Iris pigment epithelial cell (primary cell): ENCODE measurements around the gene CENPH.
"Not testable (repeated sequence)": the region's sequence is repeated elsewhere in the genome, so short reads cannot be mapped to it uniquely, and the experiment has no call there.

Experiments
- DNase-seq: peaks from one replicate; pipeline ENCODE4 v3.0.0-alpha.2; 2011; ENCODE audit warnings: low read depth

The CENPH gene, protein sequence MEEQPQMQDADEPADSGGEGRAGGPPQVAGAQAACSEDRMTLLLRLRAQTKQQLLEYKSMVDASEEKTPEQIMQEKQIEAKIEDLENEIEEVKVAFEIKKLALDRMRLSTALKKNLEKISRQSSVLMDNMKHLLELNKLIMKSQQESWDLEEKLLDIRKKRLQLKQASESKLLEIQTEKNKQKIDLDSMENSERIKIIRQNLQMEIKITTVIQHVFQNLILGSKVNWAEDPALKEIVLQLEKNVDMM

DNA sequence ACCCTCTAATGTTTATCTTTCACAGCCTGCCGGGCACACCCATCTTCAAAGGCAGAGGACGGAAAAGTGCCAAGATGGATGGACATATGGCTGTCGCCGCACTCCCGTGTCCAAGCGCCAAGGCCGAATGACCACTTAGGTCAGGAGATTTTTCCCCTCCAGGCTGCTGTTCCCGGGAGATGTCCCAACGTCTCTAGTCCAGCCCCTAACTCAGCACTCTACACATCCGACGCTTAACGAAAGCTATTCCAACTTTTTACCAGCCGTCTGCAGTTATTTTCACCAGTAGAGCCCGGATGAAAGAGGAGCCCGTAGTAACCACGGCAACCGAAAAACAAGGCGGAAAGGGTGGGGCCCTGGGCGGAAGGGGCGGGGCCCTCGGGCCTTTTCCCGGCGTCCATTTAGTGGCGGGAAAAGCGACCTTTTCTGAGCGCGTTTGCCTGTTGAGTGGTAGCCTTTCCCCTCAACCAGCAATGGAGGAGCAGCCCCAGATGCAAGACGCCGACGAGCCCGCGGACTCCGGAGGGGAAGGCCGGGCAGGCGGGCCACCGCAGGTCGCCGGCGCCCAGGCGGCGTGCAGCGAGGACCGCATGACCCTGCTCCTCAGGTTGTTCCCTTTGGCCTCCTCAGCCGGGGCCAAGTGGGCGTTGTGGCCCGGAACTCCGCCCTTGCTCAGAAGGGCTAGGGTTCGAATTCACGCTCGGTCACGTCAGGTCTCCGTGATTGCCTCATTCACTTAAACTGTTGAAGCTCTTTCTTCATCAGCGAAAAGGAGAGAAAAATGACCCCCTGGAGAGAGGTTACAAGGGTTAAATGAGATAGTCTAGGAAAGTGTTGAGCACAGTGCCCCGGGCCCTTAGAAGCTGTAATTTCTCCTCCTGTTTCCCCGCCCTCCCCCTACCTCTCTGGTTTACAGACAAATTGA is at the start of gene CENPH:
CENPH (plus strand) TSS at position 422 of the 925 bp plus-strand sequence; CDS start at position 474, 52 bp downstream.
- DNase-seq, result peak; percentile 89

DNA sequence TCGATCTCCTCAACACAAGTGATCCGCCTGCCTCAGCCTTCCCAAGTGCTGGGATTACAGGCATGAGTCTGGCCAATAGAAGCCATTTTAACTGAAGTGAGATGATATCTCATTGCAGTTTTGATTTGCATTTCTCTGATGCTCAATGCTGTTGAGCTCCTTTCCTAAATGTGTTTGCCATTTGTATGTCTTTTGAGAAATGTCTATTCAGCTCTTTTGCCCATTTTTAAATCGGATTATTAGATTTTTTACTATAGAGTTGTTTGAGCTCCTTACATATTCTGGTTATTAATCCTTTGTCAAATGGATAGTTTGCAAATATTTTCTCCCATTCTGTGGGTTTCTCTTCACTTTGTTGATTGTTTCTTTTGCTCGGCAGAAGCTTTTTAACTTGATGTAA is 49.1 kb upstream of the CENPH start:
- not testable (repeated sequence) for DNase-seq

- no peak for DNase-seq
These were observed 48.6 kb upstream of the CENPH start for GRCh38 chr5:69140827-69141226.

- not testable (repeated sequence) for DNase-seq
These were observed 40.8 kb upstream of the CENPH start for GRCh38 chr5:69148576-69148975.

DNA sequence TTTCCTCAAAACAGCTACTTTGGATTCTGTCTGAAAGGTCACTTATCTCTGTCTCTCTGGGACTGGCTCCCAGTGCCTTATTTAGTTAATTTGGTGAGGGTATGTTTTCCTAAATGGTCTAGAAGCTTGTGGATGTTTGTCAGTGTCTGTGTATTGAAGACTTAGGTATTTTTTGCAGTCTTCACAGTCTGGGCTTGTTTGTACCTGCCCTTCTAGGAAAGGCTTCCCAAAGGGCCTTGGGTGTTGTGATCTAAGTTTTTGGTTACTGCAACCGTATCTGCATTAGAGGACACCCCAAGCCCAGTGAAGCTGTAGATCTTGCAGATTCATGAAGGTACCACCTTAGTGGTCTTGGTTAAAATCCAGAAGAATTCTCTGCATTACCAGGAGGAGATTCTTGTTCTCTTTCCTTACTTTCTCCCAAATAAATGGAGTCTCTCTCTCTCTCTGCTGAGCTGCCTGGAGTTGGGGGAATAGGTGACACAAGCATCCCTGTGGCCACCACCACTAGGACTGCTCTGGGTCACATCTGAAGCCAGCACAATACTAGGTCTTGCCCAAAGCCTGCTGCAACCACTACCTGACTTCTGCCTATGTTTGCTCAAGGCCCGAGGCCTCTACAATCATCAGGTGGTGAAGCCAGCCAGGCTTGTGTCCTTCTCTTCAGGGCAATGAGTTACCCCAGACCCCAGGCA is 40.3 kb upstream of the CENPH start:
- no peak for DNase-seq

GRCh38 chr5:69149676-69150010 is 39.7 kb upstream of the CENPH start:
- DNase-seq, result no peak

DNA sequence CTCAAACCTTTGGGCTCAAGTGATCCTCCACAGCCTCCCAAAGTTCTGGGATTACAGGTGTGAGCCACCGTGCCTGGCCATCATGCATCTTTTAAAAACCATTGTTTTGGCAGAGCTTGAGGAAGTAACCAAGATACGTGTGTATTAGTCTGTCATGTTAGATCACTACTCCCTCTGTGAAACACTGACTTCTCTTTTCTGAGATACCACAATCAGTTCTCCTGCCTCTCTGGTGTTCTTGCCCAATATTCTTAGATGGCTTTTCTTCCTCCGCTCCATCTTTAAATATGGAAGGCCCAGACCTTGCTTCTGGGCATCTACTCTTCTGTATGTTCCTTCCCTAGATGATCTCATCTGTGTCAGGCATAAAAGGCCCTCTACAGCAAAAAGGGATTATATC is 36.7 kb upstream of the CENPH start:
- DNase-seq, result no peak

- no peak for DNase-seq
These were observed 32.9 kb upstream of the CENPH start for GRCh38 chr5:69156456-69156855.

GRCh38 chr5:69158039-69158438 is 31.3 kb upstream of the CENPH start:
- no peak for DNase-seq

GRCh38 chr5:69160651-69161050 is 28.7 kb upstream of the CENPH start:
- no peak for DNase-seq

DNA sequence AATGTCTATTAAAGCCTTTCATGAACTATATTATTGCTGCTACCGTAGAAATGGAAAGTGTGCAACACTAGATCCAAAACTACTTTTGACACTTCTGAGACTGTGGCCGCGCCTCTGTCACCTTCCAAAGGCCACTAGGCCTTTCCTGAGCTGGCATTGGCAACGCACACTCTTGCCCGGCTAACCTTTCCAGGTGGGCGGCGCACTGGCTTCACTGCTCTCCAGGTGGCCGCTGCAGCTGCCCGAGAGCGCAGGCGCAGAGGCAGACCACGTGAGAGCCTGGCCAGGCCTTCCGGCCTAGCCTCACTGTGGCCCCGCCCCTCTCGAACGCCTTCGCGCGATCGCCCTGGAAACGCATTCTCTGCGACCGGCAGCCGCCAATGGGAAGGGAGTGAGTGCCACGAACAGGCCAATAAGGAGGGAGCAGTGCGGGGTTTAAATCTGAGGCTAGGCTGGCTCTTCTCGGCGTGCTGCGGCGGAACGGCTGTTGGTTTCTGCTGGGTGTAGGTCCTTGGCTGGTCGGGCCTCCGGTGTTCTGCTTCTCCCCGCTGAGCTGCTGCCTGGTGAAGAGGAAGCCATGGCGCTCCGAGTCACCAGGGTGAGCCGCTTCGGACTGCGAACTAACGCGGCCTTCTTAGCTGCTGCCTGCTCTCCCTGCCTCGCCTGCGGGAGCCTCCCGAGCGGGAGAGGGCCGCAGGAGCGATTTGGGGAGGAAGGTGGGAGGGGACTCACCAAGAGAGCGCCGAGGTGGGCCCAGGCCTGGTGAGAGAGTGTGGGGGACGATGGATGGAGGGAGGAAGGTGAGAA is 22.5 kb upstream of the CENPH start, which contains the start of gene CCNB1:
CCNB1 (plus strand) TSS at position 465 of the 807 bp plus-strand sequence; CDS start at position 578, 113 bp downstream.
- peak; percentile 98 for DNase-seq

GRCh38 chr5:69167493-69167855 is 21.9 kb upstream of the CENPH start:
- peak; percentile 24 for DNase-seq

GRCh38 chr5:69167929-69168328 is 21.5 kb upstream of the CENPH start:
- DNase-seq, result no peak

GRCh38 chr5:69170495-69170894 is 18.9 kb upstream of the CENPH start:
- no peak for DNase-seq

DNA sequence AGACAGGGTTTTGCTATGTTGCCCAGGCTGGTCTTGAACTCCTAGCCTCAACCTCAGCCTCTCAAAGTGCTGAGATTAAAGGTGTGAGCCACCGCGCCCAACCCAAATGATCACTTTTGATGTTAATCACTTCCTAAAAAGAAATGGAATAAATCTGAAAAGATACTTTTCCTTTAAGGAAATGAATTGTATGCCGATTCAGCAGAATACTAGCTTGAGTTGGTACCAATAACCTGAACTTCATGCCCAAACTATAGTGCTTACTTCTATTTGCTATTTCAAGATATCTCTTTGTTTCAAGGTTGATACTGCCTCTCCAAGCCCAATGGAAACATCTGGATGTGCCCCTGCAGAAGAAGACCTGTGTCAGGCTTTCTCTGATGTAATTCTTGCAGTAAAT is 18.4 kb upstream of the CENPH start:
- no peak for DNase-seq

DNA sequence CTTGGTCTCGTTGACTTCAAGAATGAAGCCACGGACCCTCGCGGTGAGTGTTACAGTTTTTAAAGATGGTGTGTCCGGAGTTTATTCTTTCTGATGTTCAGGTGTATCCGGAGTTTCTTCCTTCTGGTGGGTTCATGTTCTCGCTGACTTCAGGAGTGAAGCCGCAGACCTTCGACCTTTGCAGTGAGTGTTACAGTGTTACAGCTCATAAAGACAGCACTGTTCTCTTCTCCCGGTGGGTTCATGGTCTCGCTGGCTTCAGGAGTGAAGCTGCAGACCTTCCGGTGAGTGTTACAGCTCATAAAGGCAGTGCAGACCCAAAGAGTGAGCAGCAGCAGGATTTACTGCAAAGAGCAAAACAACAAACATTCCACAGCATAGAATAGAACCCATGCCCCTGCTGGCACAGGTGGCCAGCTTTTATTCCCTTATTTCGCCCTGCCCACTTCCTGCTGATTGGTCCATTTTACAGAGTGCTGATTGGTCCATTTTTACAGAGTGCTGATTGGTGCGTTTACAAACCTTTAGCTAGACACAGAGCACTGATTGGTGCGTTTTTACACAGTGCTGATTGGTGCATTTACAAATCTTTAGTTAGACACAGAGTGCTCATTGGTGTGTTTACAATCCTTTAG is 7.6 kb upstream of the CENPH start:
- not testable (repeated sequence) for DNase-seq

GRCh38 chr5:69184621-69185020 is 4.8 kb upstream of the CENPH start:
- no peak for DNase-seq

DNA sequence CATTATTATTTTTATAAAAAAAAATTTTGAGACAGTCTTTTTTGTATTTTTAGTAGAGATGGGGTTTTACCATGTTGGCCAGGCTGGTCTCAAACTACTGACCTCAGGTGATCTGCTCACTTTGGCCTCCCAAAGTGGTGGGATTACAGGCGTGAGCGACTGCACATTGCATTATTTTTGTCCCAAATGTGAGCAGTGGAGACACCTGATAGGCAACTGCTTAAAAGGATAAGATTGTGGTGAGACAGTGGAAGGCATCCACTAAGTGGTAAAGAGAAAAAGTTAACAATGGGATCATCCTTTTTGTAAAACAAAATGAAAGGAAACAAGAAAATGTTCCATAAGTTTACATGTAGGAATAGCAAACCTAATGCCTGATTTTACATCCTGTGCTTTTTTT is 2.0 kb upstream of the CENPH start:
- DNase-seq, result no peak

DNA sequence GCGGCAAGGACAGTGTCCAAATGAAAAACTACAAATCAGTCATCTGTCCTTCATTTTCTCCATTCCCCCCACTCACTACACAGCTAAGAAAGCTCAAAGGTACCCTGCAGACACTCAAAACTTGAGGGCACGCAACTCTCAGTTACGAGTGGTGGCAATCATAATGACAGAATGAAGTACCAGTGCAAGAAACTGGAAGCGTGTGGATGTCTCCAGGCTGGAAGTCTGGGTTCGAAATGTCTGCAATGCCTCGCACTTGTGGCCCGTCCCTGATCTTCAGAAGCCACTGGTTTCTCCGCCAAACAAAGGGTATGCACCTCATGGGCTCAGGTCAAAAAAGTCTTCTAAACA is 597 bp upstream of the CENPH start:
- DNase-seq, result no peak

DNA sequence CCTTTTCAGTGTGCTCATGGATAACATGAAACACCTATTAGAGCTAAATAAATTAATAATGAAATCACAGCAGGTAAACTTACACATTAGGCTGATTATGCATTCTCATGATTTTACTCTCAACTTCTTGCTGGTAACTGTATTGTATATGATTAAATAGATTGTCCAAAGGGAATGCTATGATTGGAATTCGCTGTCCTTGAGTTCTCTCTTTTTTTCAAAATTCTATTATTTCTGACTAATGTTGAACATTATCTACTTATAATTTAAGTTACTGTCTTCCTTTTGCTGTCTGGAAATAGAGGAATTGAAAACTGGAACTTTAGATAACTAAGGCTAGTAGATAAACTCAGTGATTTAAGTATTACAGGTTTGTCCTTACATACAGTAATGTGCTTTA is 13.1 kb downstream of the CENPH start:
- DNase-seq, result peak; percentile 32

- DNase-seq, result peak; percentile 50
These were observed 17.3 kb downstream of the CENPH start for GRCh38 chr5:69206528-69207190.
